GM18517 (cell line): ENCODE results near the gene MCUR1.
"Not testable (repeated sequence)": the region's sequence is repeated elsewhere in the genome, so short reads cannot be mapped to it uniquely, and the experiment has no call there.

ENCODE experiments used
- ATAC-seq: cut with Tn5 transposase; IDR thresholded peaks from one replicate; pipeline ENCODE4 v1.9.1; 2021; ENCODE audit warnings: mild to moderate bottlenecking, moderate library complexity; ENCODE audit not compliant: unreplicated experiment

MCUR1 gene

DNA sequence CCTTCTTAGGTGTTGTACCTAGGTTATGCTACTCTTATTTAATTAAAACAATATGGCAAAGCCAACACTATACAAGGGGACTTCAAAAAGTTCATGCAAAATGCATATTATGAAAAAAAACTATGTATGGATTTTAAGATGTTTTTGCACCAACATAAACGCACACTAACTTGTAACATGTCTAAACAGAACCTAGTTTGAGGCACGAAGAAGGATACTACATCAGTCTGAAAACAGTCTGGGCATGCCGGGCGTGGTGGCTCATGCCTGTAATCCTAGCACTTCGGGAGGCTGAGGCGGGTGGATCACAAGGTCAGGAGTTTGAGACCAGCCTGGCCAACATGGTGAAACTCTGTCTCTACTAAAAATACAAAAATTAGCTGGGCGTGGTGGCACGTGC, 34.2 kb downstream of the MCUR1 start:
- ATAC-seq, result not testable (repeated sequence)

DNA sequence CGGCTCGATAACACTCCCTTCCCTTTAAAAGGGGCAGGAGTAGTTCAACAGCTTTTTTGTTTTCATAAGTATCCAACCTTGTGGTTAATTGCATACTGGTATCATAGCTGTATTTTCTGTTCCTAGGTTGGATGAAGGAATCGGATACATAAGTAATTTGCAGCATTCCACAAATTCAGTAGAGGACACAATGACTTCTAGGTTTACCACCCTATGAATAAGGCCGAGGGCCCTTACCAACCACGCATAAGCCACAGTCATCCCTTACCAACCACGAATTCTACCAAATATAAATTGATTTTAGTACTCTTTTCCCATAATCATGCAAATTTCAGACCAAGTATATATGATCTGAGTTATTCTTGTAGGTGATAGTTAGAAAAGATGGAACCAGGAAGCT, 36.3 kb downstream of the MCUR1 start:
- ATAC-seq, result no peak

DNA sequence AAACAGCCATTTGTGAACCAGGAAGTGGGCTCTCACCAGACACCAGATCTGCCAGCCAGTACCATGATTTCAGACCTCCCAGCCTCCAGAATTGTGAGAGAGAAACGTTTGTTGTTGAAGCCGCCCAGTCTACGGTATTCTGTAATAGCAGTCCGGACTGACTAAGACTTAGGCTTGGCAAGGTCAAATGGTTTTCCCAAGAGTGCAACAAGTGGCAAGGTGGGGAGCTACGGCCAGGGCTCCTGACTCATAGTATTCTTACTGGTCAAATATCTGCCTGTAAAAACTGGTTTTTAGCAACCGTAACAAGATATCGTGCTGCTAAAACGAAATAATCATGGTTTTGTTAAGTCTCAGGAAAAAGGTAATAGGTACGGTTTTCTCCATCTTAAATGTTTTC, 37.8 kb downstream of the MCUR1 start:
- no peak for ATAC-seq

DNA sequence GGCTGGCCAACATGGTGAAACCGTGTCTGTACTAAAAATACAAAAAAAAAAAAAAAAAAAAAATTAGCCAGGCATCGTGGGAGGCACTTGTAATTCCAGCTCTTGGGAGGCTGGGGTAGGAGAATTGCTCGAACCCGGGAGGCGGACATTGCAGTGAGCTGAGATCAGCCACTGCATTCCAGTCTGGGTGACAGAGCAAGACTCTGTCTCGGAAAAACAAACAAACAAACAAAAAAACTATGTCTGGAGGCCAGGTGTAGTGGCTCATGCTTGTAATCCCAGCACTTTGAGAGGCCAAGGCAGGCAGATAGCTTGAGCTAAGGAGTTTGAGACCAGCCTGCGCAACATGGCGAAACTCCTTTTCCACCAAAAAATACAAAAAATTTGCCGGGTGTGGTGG, 38.9 kb downstream of the MCUR1 start:
- not testable (repeated sequence) for ATAC-seq

GRCh38 chr6:13772358-13773030, 41.9 kb downstream of the MCUR1 start:
- not testable (repeated sequence) for ATAC-seq

- ATAC-seq, result no peak
Observed at GRCh38 chr6:13769655-13770053, 44.7 kb downstream of the MCUR1 start.

- ATAC-seq, result no peak
Observed at GRCh38 chr6:13769034-13769654, 45.2 kb downstream of the MCUR1 start.

DNA sequence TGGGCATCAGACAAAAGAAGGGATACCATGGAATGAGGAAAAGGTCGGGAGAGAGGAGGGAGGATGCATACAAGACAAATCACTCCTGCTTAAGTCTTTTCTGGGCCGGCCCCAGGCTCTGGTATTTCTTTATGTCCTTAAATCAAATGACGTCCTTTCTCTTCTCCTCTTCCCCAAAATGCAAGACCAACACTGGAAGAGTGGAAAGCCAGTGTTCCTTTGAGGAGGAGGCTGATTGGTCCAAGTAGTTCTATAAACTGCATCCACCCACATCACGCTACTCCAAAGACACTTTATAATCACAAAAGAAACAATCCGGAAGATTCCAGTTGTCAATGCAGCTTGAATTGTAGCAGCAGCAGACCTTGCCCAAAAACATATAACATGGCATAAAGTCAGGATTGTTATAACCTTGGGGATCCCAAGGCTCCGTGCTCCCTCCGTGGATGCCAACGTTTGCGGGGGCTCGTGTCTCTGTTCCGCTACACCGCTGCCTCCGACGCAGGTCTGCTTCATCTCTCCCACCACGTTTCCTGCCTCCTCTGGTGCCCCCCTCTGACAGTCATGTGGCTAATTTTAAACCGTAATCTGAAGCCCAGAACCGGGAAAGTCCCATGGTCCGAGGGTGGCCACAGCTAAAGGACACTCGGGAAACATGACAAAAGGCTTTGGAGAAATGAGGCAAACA, 47.1 kb downstream of the MCUR1 start:
- no peak for ATAC-seq

DNA sequence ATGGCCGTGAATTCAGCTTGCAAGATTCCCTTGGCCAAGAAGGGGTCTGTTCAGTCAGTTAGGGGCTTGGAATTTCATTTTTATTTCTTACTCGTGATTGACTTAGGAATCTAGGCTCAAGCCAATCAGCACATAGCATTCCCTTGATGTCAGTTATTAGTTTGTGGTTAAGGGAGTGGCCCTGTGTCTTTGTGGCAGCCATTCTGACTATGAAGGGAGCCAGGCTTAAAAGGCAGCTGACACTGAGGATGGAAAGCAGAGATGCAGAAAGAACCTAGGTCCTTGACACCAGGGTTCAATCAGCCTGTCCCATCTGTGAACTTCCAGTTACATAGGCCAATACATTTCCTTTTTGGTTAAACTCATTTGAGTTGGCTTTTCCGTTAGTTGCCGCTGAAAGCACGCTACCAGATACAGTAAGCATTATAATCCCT, 48.1 kb downstream of the MCUR1 start:
- ATAC-seq, result no peak

DNA sequence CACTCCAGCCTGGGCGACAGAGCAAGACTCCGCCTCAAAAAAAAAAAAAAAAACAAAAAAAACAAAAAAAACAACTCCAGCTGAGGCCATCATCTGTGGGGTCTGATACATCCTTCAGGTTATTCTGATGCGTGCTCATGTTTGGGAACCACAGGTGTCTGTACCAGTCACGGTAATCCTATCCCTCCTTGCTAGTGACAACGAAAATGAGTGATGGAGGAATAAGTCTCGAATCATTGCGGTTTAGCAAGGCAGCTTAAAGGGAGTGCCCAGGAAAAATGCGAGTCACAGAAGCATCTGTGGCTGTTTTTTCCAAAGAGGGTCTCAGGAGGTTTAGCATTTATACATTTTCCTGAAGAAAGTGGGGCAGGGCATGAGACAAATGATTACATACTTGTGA, 48.8 kb downstream of the MCUR1 start:
- no peak for ATAC-seq

DNA sequence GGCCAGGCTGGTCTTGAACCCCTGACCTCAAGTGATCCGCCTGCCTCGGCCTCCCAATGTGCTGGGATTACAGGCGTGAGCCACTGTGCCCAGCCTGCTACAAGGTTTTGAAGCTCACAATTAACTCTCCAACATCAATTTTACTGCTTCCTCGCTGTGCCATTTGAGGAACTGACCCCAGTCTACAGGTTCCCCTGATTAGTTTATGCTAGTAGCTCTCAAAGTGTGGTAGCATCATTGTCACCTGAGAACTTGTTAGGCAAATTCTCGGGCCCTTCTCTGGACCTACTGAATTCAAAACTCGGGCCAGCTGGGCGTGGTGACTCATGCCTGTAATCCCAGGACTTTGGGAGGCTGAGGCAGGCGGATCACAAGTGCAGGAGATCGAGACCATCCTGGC, 49.4 kb downstream of the MCUR1 start:
- no peak for ATAC-seq

DNA sequence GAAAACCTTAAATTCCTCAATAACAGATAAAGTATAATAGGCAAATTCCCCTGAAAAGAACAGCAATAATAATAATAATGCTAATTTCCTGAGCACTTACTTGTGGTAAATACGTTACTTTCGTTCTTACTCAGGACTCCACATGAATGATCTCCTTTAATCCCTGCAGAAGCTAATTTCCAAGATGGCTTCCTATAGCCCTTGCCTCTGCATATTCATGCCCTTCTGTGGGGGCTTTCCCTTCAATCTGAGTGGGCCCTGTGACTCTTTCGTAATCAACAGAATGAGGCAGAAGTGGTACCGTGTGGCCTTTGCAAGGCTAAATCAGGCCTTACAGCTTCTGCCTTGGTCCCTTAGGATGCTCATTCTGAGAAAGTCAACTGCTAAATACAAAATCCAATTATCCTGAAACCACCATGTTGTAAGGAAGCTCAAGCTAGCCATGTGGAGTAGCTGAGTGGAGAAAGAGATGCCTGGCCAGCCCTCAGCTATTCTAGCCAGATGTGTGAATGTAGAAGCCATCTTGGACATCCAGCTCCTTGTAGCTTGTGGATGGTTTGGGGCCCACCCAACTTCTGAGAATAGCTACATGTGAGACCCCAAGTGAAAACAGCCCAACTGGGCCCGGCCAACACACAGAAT, 50.5 kb downstream of the MCUR1 start:
- ATAC-seq, result no peak

DNA sequence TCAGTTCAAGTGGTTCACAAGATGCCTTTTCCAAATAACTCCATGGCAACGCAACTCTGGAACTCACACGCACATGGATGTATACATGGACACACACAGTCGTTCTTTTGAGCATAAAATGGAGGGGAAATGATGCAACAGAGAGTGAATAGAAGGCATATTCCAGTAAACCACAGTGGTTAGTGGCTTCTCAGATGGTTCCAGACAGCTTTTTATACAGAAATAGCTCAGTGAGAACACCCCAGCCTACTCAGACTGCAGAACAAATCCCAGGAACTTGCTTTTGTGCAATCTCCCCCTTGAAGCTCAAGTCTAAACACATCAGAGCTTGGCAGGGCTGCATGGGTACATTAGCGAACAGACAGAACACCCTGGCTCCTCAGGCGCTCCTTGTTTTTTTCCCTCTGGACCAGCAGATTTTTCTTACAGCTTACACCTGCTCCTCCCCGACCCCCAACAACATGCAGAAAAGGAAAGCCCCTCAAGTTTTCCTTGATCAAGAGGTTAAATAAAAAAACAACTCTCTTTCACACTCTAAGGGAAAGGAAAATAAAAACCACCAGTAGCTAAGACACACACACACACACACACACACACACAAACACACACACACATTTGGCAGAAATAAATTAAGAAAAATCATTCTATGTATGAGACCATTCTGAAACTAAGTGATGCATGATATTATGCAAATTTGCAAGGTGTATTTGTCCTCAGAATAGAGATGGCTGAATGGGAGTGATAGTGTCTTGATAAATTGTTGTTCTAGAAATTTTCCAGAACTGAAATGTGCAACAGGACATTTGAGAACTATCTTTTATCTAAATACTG, 51.5 kb downstream of the MCUR1 start:
- ATAC-seq, result no peak

GRCh38 chr6:13761361-13762036, 52.9 kb downstream of the MCUR1 start:
- ATAC-seq, result no peak

- ATAC-seq, result no peak
Observed at GRCh38 chr6:13760307-13761304, 53.8 kb downstream of the MCUR1 start.

GRCh38 chr6:13759025-13759424, 55.3 kb downstream of the MCUR1 start:
- ATAC-seq, result no peak

DNA sequence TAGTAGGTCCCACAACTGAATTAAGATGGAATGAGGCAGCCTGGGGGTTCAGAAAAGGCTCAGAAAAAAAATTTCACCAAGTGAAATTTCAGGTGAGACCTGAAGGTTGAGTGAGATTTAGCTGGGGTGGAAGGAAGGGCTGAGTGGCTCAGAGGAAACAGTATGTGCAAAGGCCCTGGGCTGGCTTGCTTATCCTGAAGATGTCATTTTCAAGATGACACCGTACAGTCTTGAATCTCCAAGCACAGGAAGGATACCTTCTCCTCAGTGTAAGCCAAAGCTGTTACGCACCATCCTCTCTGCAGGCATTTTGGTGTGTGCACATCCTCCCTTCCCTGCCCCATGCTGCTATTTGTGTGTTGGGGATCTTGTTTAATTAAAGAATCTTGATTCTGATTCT, 59.7 kb downstream of the MCUR1 start:
- no peak for ATAC-seq

- no peak for ATAC-seq
Observed at GRCh38 chr6:13743736-13744127, 70.6 kb downstream of the MCUR1 start.
